OCI-LY7 (cell line): ENCODE data around the gene ZXDB.

Experiments
- CTCF ChIP-seq: fragments of 200-600 bp; sonication (generic); conservative IDR thresholded peaks from 2 replicates; pipeline ENCODE4 v1.5.1; 2014; ENCODE audit warnings: mild to moderate bottlenecking, antibody characterized with exemption, low read length, moderate library complexity, mixed read lengths
- EZH2phosphoT487 ChIP-seq: fragments of 200-600 bp; sonication (generic); IDR thresholded peaks from 2 replicates; pipeline ENCODE4 v1.6.1; 2018; ENCODE audit warnings: low read depth, borderline replicate concordance, mild to moderate bottlenecking, mixed run types, antibody characterized with exemption, low read length, moderate library complexity, mixed read lengths

GRCh38 chrX:57587607-57588006 lies 4.2 kb upstream of the ZXDB start:
- no peak for TF ChIP-seq CTCF
- TF ChIP-seq EZH2phosphoT487, result no peak
